HG03521 (cell line): ENCODE data around the gene OLA1.

ENCODE experiments used
- ATAC-seq: cut with Tn5 transposase; IDR thresholded peaks from one replicate; pipeline ENCODE4 v1.9.1; 2021; ENCODE audit warnings: mild to moderate bottlenecking, moderate library complexity; ENCODE audit not compliant: unreplicated experiment

OLA1 gene

DNA sequence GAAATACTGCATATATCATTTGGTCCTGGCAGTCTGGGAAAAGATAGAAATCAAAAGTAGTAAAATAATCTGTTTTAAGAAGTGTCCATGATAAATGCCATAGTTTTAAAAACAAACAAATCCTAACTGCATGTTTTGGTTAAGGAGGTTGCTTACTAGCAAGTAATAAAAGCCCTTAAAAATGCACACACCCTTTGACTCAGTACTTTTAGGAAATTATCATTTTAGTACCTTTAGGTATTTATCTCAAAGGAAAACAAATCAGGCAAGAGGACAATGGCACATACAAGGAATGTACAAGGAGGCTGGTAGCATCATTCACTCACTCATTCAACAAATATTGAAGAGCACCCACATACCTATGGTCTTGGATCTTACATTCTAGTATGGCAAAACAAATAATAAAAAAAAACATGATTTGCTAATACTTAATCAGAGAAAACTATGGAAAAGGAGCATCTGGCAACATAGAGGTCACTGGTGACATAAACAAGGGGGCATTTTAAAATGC is 67.6 kb downstream of the OLA1 start:
- no peak for ATAC-seq

DNA sequence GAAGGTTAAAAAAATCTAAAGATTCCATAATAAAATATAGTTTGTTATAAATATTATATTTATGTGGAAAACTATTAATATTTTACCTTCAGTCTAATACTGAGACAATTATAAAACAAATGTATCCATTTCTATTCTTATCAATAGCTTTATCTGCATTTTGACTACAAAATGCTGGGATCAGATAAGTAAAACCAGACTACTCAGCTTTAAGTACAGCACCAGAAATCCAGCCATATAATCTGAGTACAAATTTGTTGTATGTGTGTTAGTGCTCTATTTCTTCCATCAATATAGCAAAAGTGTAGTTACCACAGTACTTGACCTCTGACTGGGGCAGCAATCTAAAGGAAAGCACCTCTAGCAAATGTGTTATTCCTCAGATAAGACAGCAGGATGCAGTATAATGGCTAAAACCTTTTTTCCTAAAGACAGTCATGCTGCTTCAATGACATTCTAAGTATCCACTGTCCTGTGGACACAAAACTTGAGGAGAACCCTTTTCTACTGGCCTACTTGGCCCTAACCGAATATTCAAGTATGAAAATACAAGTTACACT is 68.1 kb downstream of the OLA1 start:
- no peak for ATAC-seq

DNA sequence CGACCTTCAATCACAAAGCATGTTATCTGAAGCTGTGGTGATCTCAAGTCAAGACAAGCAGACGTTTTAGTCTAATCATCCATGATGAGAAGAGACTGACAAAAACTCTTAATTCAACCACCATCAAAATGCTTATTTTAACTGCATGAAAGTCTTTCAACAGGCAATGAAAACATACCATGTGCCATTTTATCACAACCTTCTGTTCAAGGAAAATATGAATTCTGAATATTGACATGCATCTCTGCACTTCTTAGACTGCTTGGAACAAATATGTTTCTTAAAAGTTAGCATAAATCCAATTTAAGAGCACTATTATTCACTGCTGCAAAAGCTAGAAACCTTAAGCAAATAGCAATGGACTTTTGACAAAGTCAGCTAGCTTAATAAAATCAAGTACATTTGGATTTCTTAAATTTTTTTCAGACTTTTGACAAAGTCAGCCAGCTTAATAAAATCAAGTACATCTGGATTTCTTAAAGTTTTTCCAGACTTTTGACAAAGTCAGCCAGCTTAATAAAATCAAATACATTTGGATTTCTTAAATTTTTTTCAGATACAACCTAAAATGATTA is 70.9 kb downstream of the OLA1 start:
- no peak for ATAC-seq

DNA sequence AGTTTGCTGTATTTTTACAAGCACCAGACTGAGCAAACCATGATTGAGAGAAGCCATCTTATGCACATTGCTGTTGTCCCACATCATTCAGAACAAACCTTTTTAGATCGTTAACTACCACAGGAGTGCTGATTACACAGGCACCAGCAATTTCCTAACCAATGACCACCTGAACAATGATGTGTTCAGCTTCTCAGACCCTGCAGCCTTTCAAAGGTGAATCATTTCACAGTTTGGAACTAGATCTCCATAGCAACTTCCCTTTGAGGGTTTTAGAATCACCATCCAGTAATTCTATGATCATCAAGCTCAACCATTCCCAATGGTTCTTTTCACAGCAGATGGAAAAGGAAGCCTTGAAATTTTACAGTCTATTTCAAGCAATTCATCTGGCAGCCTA is 71.4 kb downstream of the OLA1 start:
- ATAC-seq = no peak

DNA sequence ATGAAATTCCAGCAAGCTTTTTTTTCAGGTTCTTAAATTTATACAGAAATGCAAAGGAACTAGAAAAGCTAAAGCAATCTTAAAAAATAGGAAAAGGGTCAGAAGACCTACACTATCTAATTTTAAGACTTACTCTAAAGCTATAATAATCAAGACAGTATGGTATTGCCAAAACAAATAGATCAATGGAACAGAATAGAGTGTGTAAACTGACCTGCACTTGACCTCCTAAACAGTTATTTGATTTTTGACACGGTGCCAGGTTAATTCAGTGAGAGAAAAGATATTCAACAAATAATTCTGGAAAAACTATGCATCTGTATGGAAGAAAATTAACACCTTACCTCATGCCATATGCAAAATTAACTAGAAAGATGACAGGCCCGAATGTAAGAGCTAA is 73.6 kb downstream of the OLA1 start:
- no peak for ATAC-seq

DNA sequence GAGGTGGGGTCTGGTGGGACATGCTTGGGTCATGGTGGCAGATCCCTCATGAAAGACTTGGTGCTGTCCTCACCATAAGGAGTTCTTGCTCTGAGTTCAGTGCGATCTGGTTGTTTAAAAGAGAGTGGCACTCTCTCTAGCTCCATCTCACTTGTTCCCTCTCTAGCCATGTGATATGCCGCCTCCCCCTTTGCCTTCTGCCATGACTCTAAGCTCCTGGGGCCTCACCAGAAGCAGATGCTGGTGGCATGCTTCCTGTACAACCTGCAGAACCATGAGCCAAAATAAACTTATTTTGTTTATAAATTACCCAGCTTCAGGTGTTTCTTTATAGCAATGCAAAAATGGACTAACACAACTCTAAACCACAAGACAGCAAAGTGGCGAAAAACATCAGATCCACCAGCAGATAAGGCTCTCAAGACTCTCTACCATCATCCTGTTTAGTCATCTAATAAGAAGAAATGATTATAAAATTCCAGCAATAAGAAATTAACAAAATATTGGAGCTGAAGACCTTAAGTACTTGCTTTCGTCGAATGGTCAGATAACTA is 75.5 kb downstream of the OLA1 start:
- no peak for ATAC-seq

DNA sequence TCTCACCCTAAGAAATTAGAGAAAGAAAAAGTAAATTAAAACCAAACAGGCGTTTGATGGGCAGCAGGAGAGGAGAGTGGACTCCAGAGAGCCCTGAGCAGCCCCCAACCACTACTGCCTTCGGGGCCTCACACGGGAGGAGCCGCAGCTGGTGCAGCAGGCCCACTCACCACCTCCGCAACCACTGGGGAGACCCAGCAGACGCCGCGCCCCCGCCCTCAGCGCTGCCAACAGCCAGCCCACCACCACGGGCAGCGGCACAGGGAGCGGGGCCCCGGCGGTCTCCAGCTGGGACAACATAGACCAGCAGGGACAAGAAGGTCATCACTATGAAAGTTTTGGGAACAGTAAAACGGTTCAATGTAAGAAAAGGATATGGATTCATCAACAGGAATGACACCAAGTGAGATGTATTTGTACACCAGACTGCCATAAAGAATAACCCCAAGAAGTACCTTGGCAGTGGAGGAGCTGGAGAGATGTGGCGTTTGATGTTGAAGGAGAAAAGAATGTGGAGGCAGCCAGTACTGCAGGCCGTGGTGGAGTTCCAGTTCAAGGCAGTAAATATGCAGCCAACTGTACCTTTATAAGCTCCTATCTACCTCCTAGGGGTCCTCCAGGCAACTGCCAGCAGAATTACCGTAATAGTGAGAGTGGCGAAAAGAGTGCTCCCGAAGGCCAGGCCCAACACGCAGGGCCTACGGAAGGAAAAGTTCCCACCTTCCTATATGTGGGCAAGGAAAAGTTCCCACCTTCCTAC is 76.5 kb downstream of the OLA1 start:
- ATAC-seq = no peak

DNA sequence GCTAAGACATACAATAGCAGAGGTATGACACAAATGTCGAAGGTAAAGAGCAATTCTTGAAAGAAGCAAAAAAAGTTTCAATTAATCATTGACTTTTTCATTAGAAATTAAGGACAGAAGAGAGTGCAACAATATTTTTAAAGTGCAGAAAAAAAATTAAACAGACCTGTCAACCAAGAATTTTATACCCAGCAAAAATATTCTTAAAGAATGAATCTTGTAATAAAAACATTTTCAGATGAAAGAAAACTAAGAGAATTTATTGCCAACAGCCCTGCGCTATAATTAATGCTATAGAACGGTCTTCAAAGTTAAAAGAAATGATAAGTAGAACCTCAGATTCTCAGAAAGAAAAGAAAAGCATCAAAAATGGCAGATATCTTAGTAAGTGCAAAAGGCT is 79.0 kb downstream of the OLA1 start:
- no peak for ATAC-seq

DNA sequence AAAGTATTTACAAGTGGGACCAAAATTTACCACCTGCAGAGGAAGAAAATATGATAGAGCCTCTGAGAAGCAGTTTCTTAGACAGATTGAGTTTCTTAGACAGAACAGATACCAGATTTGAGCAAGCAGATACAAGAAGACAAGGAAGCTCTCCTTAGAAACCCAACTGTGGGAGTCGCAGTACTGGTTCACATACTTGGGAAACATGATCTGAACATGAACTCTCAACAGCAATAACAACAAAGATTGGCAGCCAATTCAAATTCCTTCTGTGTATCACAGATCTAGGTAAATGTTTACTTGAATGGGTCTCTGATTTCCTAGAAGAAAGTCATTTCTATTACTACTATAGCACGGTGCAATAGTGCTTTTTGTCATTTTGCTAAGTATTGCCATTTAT is 82.1 kb downstream of the OLA1 start:
- no peak for ATAC-seq

DNA sequence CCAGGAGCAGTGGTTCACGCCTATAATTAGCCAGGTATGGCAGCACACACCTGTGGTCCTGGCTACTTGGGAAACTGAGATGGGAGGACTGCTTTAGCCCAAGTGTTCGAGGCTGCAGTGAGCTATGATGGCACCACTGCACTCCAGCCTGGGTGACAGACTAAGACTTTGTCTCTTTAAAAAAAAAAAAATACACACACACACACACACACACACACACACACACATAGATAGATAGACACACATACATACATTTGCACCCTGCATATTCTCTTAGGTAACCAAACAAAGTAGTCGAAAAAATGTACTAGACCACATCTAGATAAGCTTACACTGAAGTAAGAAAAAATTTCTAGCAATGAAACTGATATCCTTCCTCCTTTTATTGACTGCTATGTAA is 86.8 kb downstream of the OLA1 start:
- no peak for ATAC-seq

DNA sequence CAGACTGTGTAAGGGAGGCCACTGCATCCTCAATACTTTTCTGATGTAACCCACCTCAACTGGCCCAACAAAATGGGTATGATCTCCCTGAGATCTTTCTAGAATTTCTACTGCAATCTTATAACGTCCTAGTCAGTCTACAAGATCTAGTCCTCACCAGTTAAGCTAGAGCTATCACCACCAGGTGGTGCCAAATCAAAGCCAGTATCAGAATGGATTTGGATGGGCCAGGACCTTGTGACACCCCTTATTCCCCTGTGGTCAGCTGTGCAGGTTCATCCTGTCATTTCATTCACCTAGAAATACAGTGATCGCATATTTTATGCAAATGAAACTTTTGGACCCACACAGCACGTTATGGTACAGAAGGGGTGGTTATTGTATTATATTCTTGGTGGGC is 90.3 kb downstream of the OLA1 start:
- ATAC-seq = no peak

DNA sequence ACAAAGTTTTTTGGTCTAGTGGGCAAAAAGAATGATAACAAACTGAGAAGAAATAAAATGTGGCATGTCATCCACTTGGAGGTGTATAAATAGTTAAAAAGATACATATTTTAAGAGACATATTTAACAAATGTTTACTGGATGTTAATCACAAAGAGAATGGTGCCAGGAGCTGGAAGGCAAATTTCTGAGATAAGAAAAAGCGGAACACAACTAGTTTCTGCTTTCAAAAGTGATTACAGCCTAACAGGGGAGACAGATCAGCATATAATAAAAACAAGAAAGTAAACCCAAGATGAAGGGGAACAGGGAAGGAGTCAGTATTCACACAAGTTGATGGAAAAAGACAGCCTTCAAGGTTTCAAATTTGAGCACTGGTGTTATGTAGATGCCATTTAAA is 91.3 kb downstream of the OLA1 start:
- no peak for ATAC-seq

DNA sequence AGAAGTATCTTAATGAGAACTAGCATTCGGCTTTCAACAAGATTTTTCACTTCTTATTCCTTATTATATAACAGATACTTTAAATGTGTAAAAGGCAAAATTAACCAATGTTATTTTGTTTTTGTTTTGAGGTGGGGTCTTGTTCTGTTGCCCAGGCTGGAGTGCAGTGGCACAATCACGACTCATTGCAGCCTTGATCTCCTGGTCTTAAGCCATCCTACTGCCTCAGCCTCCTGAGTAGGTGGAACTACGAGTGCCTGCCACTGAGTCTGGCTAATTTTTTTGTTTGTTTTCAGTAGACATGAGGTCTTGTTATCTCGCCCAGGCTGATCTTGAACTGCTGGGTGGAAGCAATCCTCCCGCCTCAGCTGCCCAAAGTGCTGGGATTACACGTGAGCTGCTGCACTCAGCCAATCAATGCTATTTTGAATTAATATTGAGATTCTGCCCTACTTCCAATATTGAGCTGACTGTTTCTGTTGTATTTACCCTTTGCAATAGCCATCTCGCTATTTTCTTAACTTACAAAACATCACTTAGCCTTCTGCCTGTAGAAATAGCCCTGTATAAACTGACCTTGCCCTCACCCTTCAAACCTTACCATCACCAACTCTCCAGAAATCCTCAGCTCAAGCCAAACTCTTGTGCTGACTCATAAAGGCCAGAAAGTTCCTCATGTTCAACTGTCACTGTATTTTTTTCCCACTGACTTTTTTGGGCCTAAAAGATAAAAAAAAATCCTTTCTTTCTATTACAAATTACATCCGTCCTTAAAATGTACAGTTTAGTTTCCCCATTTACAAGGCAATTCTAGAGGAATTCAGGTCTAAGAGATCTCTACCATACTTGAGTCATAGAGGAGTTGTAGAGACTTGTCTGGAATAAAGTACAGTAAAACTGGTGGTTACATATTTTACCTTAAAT is 94.3 kb downstream of the OLA1 start:
- ATAC-seq = no peak

DNA sequence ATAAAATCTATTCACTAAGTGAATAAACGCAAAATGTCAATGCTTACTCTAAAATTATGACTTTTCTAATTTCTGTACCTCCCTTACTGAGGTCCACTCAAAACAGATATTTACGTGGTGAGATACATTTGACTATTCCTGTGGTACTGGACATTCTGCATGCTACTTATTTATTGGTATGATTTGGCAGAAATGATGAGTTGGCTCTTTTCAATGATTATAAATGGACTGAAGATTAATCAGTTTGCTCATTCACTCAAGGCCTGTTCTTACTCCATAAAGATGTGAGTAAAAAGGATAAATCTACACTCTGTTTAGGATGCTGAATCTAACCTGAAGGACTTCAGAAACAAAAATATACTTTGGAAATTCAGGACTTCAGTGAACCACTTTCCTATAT is 98.8 kb downstream of the OLA1 start:
- no peak for ATAC-seq

DNA sequence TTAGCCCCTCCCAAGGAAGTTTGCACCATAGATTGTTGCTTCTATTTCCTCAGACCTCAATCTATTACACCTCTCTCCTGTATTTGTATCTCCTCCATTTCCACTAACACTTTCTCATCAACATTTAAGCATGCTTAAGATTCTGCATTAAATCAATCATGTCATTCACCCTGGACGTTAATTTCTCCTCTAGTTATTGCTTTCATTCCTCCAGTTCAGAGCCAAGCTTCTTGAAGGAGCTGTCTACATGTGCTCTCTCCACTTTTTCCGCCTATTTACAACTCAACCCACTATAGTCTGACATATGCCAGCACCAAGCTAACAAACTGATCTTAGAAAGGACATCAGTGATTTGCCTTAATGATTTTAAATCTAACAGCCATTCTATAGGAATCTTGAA is 99.5 kb downstream of the OLA1 start:
- no peak for ATAC-seq

DNA sequence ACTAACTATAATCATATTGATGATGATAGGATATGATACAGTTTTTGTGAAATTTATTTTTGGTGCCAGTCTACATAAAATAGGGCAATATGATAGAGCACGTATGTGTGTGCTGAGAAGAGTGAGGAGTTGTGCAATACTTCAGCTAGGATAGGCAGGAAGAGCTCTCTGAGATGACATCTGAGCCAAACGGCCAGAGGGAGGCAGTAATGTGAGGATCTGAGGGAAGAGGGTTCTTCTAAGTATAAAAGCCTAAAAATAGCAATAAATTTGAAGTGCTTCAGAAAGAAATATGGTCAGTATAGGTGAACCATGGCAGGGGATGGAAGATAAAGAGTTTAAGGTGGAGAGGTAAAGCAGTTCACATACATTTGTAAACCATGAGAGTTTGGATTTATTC is 102.5 kb downstream of the OLA1 start:
- no peak for ATAC-seq

DNA sequence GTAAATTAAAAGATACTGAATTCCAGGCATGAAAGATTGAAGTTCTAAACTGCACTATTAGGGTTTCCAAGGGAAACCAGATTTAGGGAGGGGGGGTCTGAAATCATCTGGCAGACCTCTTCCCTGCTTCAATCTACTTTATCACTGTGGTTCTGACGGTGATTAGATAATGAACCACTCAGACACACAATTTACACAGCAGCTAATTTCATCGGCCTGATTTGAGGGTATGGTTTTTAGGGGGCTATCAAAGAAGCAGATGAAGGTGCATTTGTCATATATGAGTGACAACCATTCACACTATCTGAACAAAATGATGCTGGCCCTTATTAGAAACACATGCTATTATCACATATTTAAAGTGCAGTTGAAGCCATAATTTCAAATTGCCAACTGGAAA is 106.0 kb downstream of the OLA1 start:
- no peak for ATAC-seq

DNA sequence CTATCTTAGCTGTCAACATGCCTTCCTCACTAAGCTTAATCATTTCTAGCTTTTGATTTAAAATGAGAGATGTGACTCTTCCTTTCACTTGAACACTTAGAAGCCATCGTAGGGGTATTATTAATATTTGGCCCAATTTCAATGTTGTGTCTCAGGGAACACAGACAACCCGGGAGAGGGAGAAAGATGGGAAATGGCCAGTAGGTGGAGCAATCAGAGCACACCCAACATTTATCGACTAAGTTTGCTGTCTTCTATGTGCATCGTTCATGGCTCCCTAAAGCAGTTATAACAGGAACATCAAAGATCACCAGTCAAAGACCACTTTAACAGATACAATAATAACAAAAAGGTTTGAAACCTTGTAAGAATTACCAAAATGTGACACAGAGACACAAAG is 110.2 kb downstream of the OLA1 start:
- ATAC-seq = no peak

DNA sequence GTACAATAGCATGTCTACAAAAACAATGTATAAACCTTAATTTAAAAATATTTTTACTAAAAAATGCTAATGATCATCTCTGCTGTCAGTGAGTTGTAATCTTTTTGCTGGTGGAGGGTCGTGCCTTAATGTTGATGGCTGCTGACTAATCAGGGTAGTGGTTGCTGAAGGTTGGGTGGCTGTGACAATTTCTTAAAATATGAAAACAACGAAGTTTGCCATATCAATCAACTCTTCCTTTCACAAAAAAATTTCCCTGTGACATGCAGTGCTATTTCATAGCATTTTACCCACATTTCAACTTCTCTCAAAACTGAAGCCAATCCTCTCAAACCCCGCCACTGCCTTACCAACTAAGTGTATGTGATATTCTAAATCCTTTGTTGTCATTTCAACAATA is 112.4 kb downstream of the OLA1 start:
- ATAC-seq = no peak

DNA sequence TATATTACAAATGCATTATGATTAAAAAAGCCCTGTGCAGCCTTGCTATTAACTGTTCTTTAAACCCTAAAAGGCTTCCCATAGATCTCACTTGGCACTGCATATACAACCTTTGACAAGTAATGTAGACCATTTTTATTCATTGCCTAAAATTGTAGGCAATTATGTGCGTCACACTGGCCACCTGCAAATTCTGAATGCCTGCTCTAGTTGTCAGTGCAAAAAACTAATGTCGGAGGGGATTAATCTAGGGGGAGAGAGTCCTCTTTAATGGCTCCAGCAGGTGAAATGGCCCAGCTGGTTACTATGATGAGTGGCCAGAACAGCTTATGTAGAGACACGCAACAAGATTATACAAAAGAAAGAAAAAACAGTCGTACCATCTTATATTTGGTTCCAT is 123.2 kb downstream of the OLA1 start:
- ATAC-seq = no peak

DNA sequence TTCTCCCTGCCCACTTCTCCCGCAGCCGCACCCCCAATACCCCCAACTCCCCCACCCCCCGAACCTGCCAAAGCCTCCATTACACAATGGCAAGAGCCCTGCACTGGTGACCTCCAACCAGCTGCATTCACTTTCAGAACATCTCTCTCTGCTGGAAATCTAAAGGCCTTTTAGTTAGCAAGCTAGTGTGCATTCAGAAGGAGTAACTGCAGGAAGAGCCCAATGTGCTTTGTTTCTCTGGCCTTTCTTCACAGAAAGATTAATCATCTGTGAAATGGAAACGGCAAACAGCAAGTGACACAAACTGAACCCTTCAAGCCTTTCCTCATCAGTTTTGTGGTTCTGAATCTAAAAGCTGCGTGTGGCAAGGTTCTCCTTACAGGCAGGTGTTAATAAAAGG is 124.2 kb downstream of the OLA1 start:
- no peak for ATAC-seq
